Inferior parietal cortex (tissue), 1 donor: Measurements from ENCODE around the gene UNC5C.
A peak's percentile ranks its signal among the peaks of the same experiment; 100 is the strongest.

Experiments used
- DNase-seq: peaks from one replicate; pipeline ENCODE4 v3.0.0-alpha.2; 2016; ENCODE audit errors: extremely low spot score

The UNC5C gene

GRCh38 chr4:95129821-95130311 lies 418.9 kb downstream of the UNC5C start:
- DNase-seq: peak; percentile 47

- no peak for DNase-seq
Observed at GRCh38 chr4:95129031-95129430, 419.7 kb downstream of the UNC5C start.

- DNase-seq: peak; percentile 70
Observed at GRCh38 chr4:95124906-95125504, 423.8 kb downstream of the UNC5C start.

GRCh38 chr4:95122001-95122400 lies 426.8 kb downstream of the UNC5C start:
- no peak for DNase-seq

- DNase-seq: no peak
Observed at GRCh38 chr4:95120456-95120855, 428.3 kb downstream of the UNC5C start.

GRCh38 chr4:95118497-95118896 lies 430.3 kb downstream of the UNC5C start:
- no peak for DNase-seq

- no peak for DNase-seq
Observed at GRCh38 chr4:95114521-95114920, 434.3 kb downstream of the UNC5C start.
